ENCODE measurements around the gene ZNF879.

DNA sequence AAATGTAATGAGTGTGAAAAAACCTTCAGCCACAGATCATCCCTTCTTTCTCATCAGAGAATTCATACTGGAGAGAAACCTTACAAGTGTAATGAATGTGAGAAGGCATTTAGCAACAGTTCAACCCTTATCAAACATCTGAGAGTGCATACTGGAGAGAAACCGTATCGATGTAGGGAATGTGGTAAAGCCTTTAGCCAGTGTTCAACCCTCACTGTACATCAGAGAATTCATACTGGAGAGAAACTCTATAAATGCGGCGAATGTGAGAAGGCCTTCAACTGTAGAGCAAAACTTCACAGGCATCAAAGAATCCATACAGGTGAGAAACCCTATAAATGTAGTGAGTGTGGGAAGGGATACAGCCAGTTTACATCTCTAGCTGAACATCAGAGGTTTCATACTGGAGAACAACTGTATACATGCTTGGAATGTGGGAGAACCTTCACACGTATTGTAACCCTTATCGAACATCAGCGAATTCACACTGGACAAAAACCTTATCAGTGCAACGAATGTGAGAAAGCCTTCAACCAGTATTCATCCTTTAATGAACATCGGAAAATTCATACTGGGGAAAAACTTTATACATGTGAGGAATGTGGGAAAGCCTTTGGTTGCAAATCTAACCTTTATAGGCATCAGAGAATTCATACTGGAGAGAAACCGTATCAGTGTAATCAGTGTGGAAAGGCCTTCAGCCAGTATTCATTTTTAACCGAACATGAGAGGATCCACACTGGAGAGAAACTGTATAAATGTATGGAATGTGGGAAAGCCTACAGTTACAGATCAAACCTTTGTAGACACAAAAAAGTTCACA, 55.8 kb downstream of the ZNF879 start:
- no peak for TF ChIP-seq CTCF (conservative IDR thresholded peaks at IDR 0.05 in 1 of 2, IDR thresholded peaks at IDR 0.05 in 1 of 2; ENCODE audit: low read depth in 1 of 2, low read length in 2 of 2)
- TF ChIP-seq EZH2 (IDR thresholded peaks at IDR 0.05; ENCODE audit: low read length, missing control alignments), result no peak
